Esophagus muscularis mucosa (tissue), 4 donors: ENCODE results near the gene C4orf36.

Source experiments
- CTCF ChIP-seq, 3 experiments: fragments of 200-600 bp in 2 of 3; fragments of 450-650 bp in 1 of 3; sonication (generic) in 2 of 3; IDR thresholded peaks; one replicate each; pipeline ENCODE4 v1.5.1; 2017 to 2019; ENCODE audit warnings: antibody characterized with exemption in 3 of 3, mild to moderate bottlenecking in 2 of 3, moderate library complexity in 1 of 3
- EP300 ChIP-seq: sonication (generic); formaldehyde crosslinking; IDR thresholded peaks from one replicate; pipeline ENCODE4 v1.6.1; 2017; ENCODE audit warnings: antibody characterized with exemption
- POLR2A ChIP-seq: fragments of 450-650 bp; IDR thresholded peaks from one replicate; pipeline ENCODE4 v1.6.1; 2017; ENCODE audit warnings: antibody characterized with exemption, moderate library complexity, mild to moderate bottlenecking, low read depth
- POLR2AphosphoS5 ChIP-seq, 2 donors: sonication (generic); formaldehyde crosslinking; IDR thresholded peaks; one replicate each; pipeline ENCODE4 v1.6.1; 2017; ENCODE audit warnings: antibody characterized with exemption in 2 of 2

DNA sequence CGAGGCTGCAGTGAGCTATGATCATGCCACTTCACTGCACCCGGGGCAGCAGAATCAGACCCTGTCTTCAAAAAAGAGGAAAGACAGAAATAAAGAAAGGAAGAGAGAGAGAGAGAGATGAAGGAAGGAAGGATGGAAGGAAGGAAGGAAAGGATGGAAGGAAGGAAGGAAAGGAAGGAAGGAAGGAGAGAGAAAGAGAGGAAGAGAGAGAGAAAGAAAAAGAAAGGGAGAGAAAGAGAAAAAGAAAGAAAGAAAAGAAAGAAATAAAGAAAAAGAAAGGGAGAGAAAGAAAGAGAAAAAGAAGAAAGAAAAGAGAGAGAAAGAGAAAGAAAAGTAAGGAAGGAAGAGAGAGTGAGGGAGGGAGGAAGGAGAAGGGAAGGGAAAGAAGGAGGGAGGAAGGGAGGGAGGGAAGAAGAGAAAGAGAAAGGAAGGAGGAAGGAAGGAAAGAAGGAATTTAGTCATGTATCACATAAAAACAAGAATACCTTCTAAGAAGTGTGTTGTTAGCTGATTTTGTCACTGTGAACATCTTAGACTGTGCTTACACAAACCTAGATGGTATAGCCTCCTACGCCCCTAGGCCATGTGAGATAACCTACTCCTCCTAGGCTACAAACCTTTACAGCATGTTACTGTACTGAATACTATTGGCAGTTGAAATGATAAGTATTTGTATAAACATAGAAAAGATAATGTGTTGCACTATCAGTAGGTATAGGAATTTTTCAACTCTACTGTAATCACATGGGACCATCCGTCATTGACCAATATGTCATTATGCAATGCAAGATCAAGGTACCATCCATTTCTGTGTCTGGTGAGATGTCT is 25.2 kb upstream of the C4orf36 start:
- TF ChIP-seq CTCF (IDR thresholded peaks at IDR 0.05) (no peak), EP300 (no peak), POLR2A (no peak), POLR2AphosphoS5 (IDR thresholded peaks at IDR 0.05) (no peak)
